Measurements from ENCODE around the gene ACAD9. TPM values are rescaled to one million over a fixed set of nuclear protein-coding genes. Genes with fewer than 3 reads are reported as not detected.

Gene ACAD9
- total RNA-seq, 1 experiment from 2014 or later, result 35.8 TPM

DNA sequence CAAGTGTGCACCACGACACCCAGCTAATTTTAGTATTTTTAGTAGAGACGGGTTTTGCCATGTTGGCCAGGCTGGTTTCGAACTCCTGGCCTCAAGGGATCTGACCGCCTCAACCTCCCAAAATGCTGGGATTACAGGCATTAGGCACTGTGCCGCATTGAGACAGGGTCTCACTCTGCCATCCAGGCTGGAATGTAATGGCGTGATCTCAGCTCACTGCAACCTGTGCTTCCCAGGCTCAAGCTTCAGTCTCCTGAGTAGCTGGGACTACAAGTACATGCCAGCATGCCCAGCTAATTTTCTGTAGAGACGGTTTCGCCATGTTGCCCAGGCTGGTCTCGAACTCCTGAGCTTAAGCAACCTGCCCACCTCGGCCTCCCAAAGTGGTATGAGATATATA is 51.6 kb downstream of the ACAD9 start:
- Histone ChIP-seq H3K36me3 (no peaks in the 10 kb centered on the region), H3K27me3 (peaks cover 13% of the 10 kb centered on the region; the same call in 1 of the 2 replicates), H3K4me1 (no peaks in the 10 kb centered on the region), H3K4me3 (no peak overlapping the region), H3K27ac (no peak overlapping the region), H3K9me3 (replicated peaks) (no peaks in the 10 kb centered on the region)
- no peak for DNase-seq

DNA sequence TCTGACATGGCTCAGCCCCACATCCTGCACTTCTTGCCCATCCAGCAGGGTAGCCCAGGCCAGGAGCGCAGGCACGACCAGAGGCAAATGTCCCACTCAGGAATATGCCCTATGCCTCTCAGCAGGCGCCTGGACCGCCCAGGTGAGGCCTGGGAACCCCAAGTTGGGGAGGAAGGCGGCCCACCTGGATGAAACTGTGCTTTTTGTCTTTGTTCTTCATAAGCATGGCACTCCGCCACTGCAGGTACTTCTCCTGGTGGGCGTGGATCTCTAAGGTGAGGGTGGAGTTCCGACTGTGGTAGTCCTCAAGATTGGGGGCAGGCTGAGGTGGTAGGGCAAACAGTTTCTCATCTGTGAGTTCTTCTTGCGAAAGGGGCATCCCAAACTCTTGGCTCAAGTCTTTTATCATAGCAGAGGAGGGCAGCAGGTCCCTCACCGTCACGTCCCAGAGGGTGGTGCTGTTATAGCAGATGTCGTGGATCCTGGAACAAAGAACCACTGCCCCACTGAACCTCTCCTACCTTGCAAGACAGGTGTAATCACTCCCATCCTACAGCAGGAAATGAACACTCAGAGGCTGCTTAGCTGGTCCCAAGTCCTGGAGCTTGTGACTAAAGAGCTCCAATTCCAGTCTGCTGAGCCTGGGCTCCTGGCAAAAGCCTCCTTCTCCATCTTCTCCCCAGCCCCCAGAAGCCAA is 53.2 kb downstream of the ACAD9 start:
- Histone ChIP-seq H3K27me3 (peaks cover 13% of the 10 kb centered on the region; the same call in 1 of the 2 replicates), H3K4me1 (no peaks in the 10 kb centered on the region), H3K4me3 (no peak overlapping the region), H3K9me3 (replicated peaks) (no peaks in the 10 kb centered on the region), H3K27ac (no peak overlapping the region), H3K36me3 (no peaks in the 10 kb centered on the region)
- no peak for DNase-seq

DNA sequence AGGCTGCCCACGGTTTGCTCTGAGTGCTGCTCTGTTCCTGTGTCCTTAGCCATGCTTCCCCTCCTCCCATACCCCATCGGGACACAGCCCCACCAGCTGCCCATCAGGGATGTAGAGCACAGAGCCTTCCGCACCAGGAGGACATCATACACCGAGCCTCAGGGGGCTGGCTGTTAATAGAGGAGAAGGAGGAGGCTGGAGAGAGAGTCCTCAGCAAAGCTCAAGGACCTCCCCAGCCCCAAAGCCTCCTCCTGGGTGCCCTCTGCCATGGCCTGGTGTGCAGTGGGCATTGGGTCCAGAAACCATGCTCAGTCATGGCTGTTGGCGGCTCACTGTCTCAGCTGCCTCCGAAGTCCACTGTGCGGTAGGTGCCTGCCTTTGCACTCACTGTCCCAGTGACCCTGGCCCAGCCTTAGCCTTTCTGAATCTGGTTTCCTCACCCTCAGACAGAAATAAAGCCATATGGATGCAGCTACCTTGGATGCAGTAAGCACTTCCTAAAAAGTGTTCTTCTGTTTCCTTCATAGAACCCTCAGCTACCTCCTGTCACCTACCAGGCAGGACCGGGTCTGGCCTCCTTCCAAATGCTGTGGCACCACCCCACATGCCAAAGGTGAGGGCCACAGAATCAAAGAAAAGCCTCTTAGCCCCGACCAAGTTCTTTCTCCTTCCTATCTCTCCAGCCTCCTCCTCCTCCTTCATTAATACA is 53.9 kb downstream of the ACAD9 start:
- H3K4me1 ChIP-seq, result no peaks in the 10 kb centered on the region
- H3K27ac ChIP-seq, result no peak overlapping the region
- no peak overlapping the region for H3K4me3 ChIP-seq
- peaks cover 13% of the 10 kb centered on the region; the same call in 1 of the 2 replicates for H3K27me3 ChIP-seq
- H3K9me3 ChIP-seq (replicated peaks), result no peaks in the 10 kb centered on the region
- H3K36me3 ChIP-seq, result no peaks in the 10 kb centered on the region
- DNase-seq, result no peak

DNA sequence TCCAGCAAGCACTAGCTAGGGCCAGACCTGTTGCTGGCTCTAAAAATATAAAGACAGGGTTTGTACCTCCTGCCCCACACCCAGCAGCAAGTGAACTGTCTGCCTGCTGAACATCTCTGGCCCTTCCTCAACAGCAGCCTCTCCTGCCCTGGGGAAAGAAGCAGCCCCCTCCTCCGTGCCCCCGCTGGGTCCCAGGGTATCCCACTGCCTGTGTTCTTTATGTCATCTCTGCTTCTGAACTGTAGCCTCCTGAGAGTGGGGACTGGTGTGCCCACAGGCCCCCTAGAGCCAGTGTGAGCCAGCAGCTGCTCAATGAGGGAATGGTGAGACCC is 54.5 kb downstream of the ACAD9 start:
- DNase-seq, result no peak
- Histone ChIP-seq H3K27me3 (peaks cover 13% of the 10 kb centered on the region; the same call in 1 of the 2 replicates), H3K4me3 (no peak overlapping the region), H3K4me1 (no peaks in the 10 kb centered on the region), H3K27ac (no peak overlapping the region), H3K9me3 (replicated peaks) (no peaks in the 10 kb centered on the region), H3K36me3 (no peaks in the 10 kb centered on the region)

DNA sequence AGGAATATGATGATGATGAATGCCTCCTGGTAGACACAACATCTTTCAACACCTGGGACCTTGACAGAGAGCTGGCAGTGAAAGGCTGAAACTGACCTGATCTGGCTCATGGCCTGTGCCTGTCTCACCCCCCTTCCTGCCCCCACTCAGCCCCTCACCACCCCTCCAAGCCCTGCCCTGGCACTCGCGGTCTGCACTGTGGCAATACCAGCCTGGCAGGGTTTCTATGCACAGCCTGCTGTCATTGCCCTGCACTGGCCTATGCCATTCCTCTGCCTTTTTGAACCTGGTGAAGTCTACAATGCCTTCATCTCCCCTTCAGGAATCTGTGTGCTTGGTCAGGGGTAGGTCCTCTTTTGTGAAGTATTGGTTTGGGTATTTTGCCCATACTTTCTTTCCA is 56.5 kb downstream of the ACAD9 start:
- no peaks in the 10 kb centered on the region for H3K4me1 ChIP-seq
- DNase-seq, result no peak

DNA sequence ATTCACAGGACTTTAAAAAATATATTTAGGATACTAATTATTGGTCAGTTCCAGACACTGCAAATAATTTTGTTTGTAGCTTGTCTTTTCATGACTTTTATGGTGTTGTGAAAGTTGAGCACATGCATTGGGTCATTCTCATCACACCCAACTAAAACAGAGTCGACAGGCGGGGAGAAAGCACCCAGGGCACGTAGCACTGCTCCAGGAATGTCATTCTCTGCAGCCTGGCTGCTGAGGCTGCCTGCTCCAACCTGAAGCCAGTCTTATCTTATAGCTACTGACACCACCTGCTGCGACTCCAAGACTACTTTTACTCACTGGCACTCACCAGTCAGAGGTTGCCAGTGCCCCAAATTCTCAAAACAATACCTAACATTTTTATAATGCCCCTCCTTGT is 56.9 kb downstream of the ACAD9 start:
- H3K4me1 ChIP-seq, result no peaks in the 10 kb centered on the region
- DNase-seq, result no peak

More for the DNA sequence above, 56.5 kb downstream of the ACAD9 start:
- no peak overlapping the region for H3K4me3 ChIP-seq
- H3K9me3 ChIP-seq (replicated peaks), result no peaks in the 10 kb centered on the region
- H3K36me3 ChIP-seq, result no peaks in the 10 kb centered on the region
- no peak overlapping the region for H3K27ac ChIP-seq
- peaks cover 13% of the 10 kb centered on the region; the same call in 1 of the 2 replicates for H3K27me3 ChIP-seq

DNA sequence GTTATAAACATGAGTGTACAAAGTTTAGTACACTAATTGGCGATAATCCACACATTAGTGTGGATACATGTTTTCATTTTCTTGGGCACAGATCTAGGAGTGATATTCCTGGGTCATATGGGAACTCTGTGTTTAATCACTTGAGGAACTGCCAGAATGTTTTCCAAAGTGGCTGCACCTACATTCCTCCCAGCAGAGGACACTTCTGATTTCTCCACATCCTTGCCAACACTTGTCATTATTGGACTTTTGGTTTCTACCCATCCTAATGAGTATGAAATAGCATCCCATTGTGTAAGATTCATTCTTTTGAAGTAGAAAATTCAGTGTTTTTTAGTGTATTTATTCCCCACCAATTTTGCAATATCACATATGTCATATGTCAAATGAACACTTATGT is 60.8 kb downstream of the ACAD9 start:
- DNase-seq, result no peak
- Histone ChIP-seq H3K27ac (no peak overlapping the region), H3K4me3 (no peak overlapping the region), H3K4me1 (no peaks in the 10 kb centered on the region), H3K9me3 (replicated peaks) (no peaks in the 10 kb centered on the region), H3K36me3 (no peaks in the 10 kb centered on the region), H3K27me3 (0 out of 2 replicates have a peak, but pooled peaks cover 4% of the 10 kb centered on the region)

More for the DNA sequence above, 56.9 kb downstream of the ACAD9 start:
- H3K27me3 ChIP-seq, result peaks cover 13% of the 10 kb centered on the region; the same call in 1 of the 2 replicates
- no peaks in the 10 kb centered on the region for H3K9me3 ChIP-seq (replicated peaks)
- no peak overlapping the region for H3K4me3 ChIP-seq
- no peaks in the 10 kb centered on the region for H3K36me3 ChIP-seq
- H3K27ac ChIP-seq, result no peak overlapping the region

DNA sequence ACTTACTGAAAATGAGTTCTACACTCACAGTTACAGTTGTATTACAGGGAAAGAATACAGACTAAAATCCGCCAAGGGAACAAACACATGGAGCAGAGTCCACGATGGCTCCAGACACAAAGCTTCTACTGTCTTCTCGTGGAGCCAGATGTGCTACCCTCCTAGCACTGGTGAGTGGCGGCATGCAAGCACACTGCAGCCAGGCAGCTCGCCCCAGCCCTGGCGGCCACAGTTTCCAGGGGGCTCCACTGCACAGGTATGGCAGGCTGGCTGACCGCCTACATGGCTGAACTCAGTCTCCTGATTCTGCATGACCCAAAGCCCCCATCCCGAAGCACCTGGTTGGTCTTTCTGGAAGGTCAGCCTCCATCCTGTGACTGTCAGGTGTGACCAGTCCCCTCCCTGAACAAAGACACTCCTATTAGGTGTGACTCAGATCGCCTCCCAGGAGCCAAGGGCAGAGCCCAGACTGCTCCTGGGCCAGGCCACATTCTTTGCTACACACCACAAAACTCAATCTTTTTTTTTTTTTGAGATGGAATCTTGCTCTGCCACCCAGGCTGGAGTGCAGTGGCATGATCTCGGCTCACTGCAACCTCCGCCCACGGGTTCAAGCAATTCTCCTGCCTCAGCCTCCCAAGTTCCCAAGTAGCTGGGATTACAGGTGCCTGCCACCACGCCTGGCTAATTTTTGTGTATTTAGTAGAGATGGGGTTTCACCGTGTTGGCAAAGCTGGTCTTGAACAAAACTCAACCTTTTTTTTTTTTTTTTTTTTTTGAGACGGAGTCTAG is 62.9 kb downstream of the ACAD9 start:
- H3K4me1 ChIP-seq, result no peaks in the 10 kb centered on the region
- no peaks in the 10 kb centered on the region for H3K36me3 ChIP-seq
- no peak overlapping the region for H3K27ac ChIP-seq
- no peaks in the 10 kb centered on the region for H3K27me3 ChIP-seq
- no peak overlapping the region for H3K4me3 ChIP-seq
- DNase-seq, result no peak
- H3K9me3 ChIP-seq (replicated peaks), result no peaks in the 10 kb centered on the region

DNA sequence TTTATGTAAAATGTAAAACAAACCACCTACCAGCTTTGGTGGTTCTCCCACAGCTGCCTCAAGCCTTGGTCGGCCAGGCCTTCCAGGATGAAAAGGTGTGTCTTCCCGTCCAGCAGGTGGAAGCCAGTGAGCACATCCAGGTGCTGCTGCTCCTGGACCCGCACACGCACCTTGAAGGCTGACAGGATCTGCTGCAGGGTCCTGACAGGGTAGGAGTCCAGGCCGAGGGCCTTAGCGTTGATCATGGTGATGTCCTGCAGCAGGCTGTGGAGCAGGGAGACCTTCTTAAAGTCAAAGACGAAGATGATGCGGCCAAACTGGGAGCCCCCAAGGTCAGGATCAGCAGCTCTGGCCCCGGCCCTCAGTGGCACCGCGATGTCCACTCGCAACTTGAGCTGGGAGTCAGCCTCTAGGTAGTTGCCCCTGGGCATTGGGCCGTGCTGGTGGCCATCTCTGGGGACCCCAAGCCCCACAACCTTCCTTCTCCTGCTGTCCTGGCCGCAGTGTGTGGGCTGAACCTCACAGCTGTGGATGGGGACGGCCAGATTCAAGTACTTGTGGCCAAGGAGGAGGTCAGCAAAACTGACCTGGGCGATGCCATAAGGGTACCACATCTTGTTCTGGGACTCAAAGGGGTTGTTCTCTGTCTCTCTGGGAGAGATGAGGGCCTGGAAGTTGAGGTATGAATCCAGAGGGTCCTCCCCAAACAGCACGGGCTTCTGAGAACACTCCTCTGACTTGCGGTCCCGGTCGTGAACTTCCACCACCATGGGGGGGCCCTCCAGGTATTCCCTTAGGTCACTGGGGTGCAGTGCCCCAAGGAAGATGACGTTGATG is 65.8 kb downstream of the ACAD9 start:
- Histone ChIP-seq H3K27ac (no peak overlapping the region), H3K9me3 (replicated peaks) (no peaks in the 10 kb centered on the region), H3K4me1 (no peaks in the 10 kb centered on the region), H3K36me3 (no peaks in the 10 kb centered on the region), H3K4me3 (no peak overlapping the region), H3K27me3 (no peaks in the 10 kb centered on the region; the same call in 1 of the 2 replicates)
- no peak for DNase-seq

DNA sequence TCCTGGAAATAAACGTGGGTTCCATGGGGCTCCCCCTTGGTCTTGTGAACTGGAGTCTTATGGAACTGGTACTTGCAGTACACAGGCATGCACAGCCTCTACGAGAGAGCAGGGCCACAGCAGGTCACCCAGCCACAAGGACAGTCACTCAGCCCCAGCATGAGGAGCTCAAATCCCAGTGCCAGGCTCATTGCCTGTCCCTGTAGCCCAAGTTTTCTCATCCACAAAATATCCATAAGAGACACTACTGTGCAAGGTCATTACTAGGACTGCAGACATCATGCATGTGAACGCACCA is 66.4 kb downstream of the ACAD9 start:
- no peaks in the 10 kb centered on the region for H3K4me1 ChIP-seq
- no peak overlapping the region for H3K27ac ChIP-seq
- H3K9me3 ChIP-seq (replicated peaks), result no peaks in the 10 kb centered on the region
- no peaks in the 10 kb centered on the region; the same call in 1 of the 2 replicates for H3K27me3 ChIP-seq
- H3K36me3 ChIP-seq, result no peaks in the 10 kb centered on the region
- no peak overlapping the region for H3K4me3 ChIP-seq
- DNase-seq, result no peak

DNA sequence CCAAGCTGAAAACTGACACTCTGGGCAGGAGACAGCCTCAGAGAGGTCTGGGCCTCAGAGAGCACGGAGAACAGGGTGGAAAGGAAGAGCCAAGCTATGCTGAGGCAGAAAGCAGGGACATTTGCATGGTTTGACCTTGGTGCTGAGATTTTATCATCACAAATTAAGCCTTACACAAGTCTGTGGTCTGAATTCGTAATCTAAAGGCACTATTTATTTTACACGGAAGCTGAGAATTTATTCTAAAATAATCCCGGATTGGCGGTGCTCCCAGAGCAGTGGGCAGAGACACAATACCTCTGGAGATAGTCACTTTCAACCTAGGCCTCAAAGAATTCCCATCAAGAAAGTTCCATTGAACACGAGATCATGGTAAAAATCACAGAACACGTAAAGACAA is 67.0 kb downstream of the ACAD9 start:
- no peak for DNase-seq

DNA sequence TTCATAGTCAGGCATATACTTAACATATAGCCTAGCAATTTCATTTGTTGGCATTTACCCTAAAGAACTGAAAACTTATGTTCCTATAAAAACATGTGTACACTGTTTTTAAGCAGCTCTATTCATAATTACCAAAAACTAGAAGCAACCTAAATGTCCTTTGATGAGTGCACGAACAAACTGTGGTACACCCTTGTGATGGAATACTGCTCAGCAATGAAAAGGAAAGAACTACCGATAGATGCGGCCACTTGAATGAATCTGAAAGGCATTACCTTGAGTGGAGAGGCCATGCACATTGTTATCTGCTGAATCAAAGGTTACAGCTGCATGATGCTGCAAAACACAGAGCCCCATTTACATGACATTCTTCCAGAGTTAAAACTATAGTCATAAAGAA is 69.7 kb downstream of the ACAD9 start:
- Histone ChIP-seq H3K36me3 (no peaks in the 10 kb centered on the region), H3K9me3 (replicated peaks) (no peaks in the 10 kb centered on the region), H3K27me3 (no peaks in the 10 kb centered on the region; the same call in 1 of the 2 replicates), H3K4me3 (no peak overlapping the region), H3K4me1 (no peaks in the 10 kb centered on the region), H3K27ac (no peak overlapping the region)
- no peak for DNase-seq

More for the DNA sequence above, 67.0 kb downstream of the ACAD9 start:
- Histone ChIP-seq H3K4me3 (no peak overlapping the region), H3K36me3 (no peaks in the 10 kb centered on the region), H3K27ac (no peak overlapping the region), H3K9me3 (replicated peaks) (no peaks in the 10 kb centered on the region), H3K27me3 (no peaks in the 10 kb centered on the region; the same call in 1 of the 2 replicates), H3K4me1 (no peaks in the 10 kb centered on the region)

DNA sequence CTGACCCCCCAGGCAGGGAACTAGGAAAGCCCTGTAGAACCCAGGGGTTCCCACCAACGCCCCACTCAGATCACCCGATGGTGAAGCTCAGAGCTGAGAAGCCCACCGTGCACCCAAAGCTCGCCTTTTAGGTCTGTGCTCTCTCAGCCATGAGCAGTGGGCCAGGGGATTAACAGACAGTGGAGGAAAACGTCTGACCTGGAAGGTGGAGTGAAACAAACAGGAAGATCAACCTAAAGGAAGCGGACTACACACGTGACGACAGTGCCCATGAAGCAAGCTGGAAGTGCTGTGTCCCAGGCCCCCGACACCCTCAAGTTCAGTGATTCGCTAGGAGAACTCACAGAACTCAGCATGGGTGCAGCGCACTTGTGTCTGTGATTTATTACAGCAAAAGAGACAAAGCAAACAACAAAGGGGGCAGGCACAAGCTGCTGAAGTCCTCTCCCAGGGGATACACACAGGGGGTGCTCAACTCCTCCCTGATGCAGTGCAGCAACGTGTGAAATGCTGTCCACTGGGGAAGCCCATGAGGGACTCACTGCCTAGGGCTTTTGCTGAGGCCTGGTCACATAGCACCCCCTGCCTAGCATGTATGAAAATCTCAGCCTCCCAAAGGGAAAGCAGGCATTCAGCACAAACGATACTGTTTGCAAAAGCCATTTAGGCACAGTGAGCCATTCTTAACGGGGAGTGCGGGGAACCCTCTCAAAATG is 71.0 kb downstream of the ACAD9 start:
- H3K4me1 ChIP-seq, result no peaks in the 10 kb centered on the region
- DNase-seq, result peak; percentile 48 to 56

DNA sequence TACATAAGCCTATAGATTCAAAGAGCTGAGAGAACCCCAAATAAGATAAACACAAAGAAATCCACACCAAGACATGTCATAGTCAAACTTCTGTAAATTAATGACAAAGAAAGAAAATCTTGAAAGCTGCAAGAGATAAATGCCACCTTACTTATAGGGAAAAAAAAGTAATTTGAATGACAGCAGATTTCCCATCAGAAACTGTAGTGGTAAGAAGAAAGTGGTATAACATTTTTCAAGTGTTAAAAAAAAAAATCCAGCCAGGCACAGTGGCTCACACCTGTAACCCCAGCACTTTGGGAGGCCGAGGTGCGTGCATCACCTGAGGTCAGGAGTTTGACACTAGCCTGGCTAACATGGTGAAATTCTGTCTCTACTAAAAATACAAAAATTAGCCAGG is 77.0 kb downstream of the ACAD9 start:
- no peaks in the 10 kb centered on the region for H3K9me3 ChIP-seq (replicated peaks)
- no peaks in the 10 kb centered on the region for H3K27me3 ChIP-seq
- no peaks in the 10 kb centered on the region for H3K4me1 ChIP-seq
- H3K27ac ChIP-seq, result no peak overlapping the region
- H3K4me3 ChIP-seq, result no peak overlapping the region
- H3K36me3 ChIP-seq, result no peaks in the 10 kb centered on the region
- no peak for DNase-seq

More for the DNA sequence above, 71.0 kb downstream of the ACAD9 start:
- Histone ChIP-seq H3K4me3 (no peak overlapping the region), H3K27me3 (no peaks in the 10 kb centered on the region; the same call in 1 of the 2 replicates), H3K36me3 (no peaks in the 10 kb centered on the region), H3K9me3 (replicated peaks) (no peaks in the 10 kb centered on the region), H3K27ac (no peak overlapping the region)
